Chondrocyte (in vitro differentiated cells): ENCODE data around the gene ZNF385C. TPM values are rescaled to one million over a fixed set of nuclear protein-coding genes. Genes with fewer than 3 reads are reported as not detected.

Experiments used
- DNase-seq: peaks from one replicate; pipeline ENCODE4 v3.0.0; 2021; ENCODE audit warnings: mixed read lengths, low spot score
- H3K27ac Mint-ChIP-seq: one replicate; pipeline ENCODE4 v1.8.0; 2021; ENCODE audit warnings: mild to moderate bottlenecking, moderate library complexity, mixed read lengths; ENCODE audit not compliant: unreplicated experiment
- H3K27me3 Mint-ChIP-seq: 2 replicates; pipeline ENCODE4 v1.8.0; 2021; ENCODE audit warnings: low read depth, mixed read lengths
- H3K36me3 Mint-ChIP-seq: 2 replicates; pipeline ENCODE4 v1.8.0; 2021; ENCODE audit warnings: low read depth, mixed read lengths
- H3K4me1 Mint-ChIP-seq: 2 replicates; pipeline ENCODE4 v1.8.0; 2021; ENCODE audit warnings: low read depth, mild to moderate bottlenecking, mixed read lengths
- H3K4me3 Mint-ChIP-seq: one replicate; pipeline ENCODE4 v1.8.0; 2021; ENCODE audit warnings: mild to moderate bottlenecking, moderate library complexity, mixed read lengths; ENCODE audit not compliant: unreplicated experiment
- H3K9me3 Mint-ChIP-seq: 2 replicates; pipeline ENCODE4 v1.8.0; 2021; ENCODE audit warnings: low read depth, mixed read lengths
- CTCF ChIP-seq: fragments of 200-600 bp; sonication (generic); IDR thresholded peaks from 2 replicates; pipeline ENCODE4 v1.5.0; 2021; ENCODE audit warnings: antibody characterized with exemption, mild to moderate bottlenecking, moderate library complexity
- total RNA-seq: library from RNA; stranded (reverse); gene quantifications from 3 replicates; pipeline ENCODE4 v1.2.1, GENCODE V29; 2021

Gene ZNF385C
- total RNA-seq, 1 donor from 2014 or later, result 0.07 TPM

DNA sequence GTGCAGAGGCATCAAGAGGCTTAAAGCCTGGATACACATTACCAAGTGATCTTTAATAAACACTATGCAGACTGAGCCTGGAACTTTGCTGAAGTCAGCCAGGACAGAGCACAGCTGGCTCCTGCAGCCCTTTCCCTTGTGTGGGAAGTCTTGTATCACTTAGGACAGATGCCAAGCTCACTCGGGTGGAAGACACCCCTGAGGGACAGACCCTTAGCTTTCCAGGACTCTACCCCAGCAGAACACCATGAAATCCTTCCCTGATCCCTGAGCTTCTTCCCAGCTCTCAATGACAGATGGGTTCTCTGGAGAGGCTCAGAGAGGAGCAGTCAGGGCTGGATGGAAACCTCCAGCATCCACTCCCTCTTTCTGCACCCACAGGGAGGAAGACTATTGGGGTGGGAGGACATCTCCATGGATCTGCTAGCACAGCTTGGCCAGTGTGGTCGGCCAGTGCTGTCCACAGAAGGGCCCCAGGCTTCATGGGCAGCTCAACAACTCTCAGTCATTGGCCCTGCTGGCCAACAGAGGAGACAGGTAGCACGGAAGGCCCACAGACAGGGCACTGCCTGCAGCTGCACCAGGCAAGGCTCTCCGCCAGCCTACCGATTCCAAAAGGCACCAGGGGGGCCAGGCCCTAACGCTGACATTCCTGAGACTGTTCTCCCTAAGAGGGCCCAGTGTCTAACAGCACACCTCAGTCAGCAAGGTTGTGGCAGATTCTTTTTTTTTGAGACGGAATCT lies 40.6 kb upstream of the ZNF385C start:
- Mint-ChIP-seq H3K27me3 (no peaks in the 10 kb centered on the region), H3K27ac (peak overlapping the region; percentile 65), H3K4me1 (peaks cover 53% of the 10 kb centered on the region), H3K36me3 (peaks cover 6% of the 10 kb centered on the region), H3K9me3 (no peaks in the 10 kb centered on the region), H3K4me3 (no peak overlapping the region)
- no peak for TF ChIP-seq CTCF
- DNase-seq, result no peak

- Mint-ChIP-seq H3K4me1 (peaks cover 56% of the 10 kb centered on the region), H3K36me3 (peaks cover 6% of the 10 kb centered on the region), H3K9me3 (no peaks in the 10 kb centered on the region), H3K27ac (no peak overlapping the region), H3K4me3 (no peak overlapping the region), H3K27me3 (no peaks in the 10 kb centered on the region)
- no peak for TF ChIP-seq CTCF
- DNase-seq, result no peak
Observed at GRCh38 chr17:42136654-42137051, 38.4 kb upstream of the ZNF385C start.

DNA sequence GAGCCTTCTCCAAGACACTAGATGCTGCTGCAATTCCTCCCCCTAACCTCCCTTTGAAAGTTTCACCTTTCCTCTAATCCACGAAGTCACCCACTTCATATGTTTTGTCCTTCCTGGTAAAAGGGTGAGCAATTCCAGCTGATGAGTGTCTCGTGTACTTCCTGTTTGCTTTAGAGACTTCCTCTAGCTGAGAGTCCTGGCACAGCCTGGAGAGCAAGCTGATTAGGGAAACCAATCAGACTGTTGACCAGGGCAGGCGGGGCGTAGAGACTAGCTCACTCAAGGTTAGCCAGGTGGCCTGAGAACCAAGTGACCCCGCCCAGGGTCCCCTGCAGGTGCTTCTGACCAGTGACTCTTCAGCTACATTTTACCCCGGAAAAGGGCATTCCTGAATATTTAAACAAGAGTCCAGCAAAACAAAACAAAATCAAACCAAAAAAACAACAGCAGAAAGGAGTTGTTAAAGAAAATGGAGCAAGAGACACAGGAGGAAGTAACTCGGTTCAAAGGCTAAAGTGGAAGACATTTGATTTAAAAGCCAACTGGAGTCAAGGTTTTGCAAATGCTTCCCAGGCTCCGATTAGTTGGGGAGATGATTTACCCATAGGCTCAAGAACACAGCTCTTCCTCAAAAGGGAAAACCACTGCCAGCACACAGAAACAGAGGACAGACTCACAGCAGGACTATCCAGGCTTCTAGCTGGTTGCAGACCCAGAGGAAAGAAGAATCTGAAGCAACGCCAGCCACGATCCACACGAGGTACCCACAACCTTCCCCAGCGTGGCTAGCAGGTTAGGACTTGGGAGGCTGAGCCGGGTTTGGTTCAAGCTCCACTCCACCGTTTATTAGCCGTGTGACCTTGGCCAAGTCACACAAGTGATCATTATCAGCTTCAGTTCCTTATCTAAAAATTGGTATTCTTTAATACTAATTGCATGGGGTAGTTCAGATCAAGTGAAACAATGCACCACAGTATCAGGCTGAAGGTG lies 37.7 kb upstream of the ZNF385C start:
- Mint-ChIP-seq H3K4me1 (peaks cover 55% of the 10 kb centered on the region), H3K27ac (peak overlapping the region; percentile 65), H3K27me3 (no peaks in the 10 kb centered on the region), H3K36me3 (peaks cover 10% of the 10 kb centered on the region), H3K9me3 (no peaks in the 10 kb centered on the region), H3K4me3 (no peak overlapping the region)
- DNase-seq, result no peak
- no peak for TF ChIP-seq CTCF

- no peak overlapping the region for H3K4me3 Mint-ChIP-seq
- peaks cover 15% of the 10 kb centered on the region for H3K36me3 Mint-ChIP-seq
- peaks cover 57% of the 10 kb centered on the region for H3K4me1 Mint-ChIP-seq
- H3K9me3 Mint-ChIP-seq, result no peaks in the 10 kb centered on the region
- H3K27me3 Mint-ChIP-seq, result no peaks in the 10 kb centered on the region
- DNase-seq, result no peak
- TF ChIP-seq CTCF, result no peak
- peak overlapping the region; percentile 38 for H3K27ac Mint-ChIP-seq
Observed at GRCh38 chr17:42135151-42135550, 36.9 kb upstream of the ZNF385C start.

GRCh38 chr17:42133461-42134041 lies 35.3 kb upstream of the ZNF385C start:
- DNase-seq, result no peak
- Mint-ChIP-seq H3K36me3 (peaks cover 18% of the 10 kb centered on the region), H3K27me3 (no peaks in the 10 kb centered on the region), H3K9me3 (no peaks in the 10 kb centered on the region), H3K27ac (peak overlapping the region; percentile 91), H3K4me1 (peaks cover 52% of the 10 kb centered on the region), H3K4me3 (no peak overlapping the region)
- no peak for TF ChIP-seq CTCF
